ENCODE measurements around the gene PAPPA.

DNA sequence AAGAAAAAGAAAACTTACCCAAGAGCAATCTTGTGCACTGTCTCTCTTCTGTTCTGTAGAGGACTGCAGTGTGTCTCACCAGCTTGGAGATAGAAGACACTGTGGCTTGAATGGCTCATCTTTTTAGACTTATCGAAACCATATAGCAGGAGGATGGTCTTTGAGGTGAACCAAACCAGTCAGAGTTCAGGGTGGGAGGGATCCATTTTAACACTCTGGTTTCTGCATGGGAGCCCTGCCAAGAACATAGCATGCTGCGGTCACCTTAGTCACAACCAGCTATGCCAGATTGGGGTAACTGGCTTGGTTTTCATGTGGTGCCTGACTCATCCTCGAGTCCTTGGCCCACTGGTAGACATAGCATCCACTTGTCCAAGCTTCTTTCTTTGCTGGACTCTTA, 135.1 kb downstream of the PAPPA start:
- TF ChIP-seq, protein P1, sequence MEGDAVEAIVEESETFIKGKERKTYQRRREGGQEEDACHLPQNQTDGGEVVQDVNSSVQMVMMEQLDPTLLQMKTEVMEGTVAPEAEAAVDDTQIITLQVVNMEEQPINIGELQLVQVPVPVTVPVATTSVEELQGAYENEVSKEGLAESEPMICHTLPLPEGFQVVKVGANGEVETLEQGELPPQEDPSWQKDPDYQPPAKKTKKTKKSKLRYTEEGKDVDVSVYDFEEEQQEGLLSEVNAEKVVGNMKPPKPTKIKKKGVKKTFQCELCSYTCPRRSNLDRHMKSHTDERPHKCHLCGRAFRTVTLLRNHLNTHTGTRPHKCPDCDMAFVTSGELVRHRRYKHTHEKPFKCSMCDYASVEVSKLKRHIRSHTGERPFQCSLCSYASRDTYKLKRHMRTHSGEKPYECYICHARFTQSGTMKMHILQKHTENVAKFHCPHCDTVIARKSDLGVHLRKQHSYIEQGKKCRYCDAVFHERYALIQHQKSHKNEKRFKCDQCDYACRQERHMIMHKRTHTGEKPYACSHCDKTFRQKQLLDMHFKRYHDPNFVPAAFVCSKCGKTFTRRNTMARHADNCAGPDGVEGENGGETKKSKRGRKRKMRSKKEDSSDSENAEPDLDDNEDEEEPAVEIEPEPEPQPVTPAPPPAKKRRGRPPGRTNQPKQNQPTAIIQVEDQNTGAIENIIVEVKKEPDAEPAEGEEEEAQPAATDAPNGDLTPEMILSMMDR (tag by site-specific recombination; IDR thresholded peaks at IDR 0.05), result no peak
- no peak for TF ChIP-seq ZBTB49 (tag by site-specific recombination; IDR thresholded peaks at IDR 0.05; ENCODE audit: low read depth)
- no peak for TF ChIP-seq ZNF792 (tag by site-specific recombination; IDR thresholded peaks at IDR 0.05)
- TF ChIP-seq KLF7 (tag by site-specific recombination; IDR thresholded peaks at IDR 0.05; ENCODE audit: borderline replicate concordance), result no peak
- TF ChIP-seq FEZF1 (tag by site-specific recombination; IDR thresholded peaks at IDR 0.05), result no peak
- TF ChIP-seq, protein P2, sequence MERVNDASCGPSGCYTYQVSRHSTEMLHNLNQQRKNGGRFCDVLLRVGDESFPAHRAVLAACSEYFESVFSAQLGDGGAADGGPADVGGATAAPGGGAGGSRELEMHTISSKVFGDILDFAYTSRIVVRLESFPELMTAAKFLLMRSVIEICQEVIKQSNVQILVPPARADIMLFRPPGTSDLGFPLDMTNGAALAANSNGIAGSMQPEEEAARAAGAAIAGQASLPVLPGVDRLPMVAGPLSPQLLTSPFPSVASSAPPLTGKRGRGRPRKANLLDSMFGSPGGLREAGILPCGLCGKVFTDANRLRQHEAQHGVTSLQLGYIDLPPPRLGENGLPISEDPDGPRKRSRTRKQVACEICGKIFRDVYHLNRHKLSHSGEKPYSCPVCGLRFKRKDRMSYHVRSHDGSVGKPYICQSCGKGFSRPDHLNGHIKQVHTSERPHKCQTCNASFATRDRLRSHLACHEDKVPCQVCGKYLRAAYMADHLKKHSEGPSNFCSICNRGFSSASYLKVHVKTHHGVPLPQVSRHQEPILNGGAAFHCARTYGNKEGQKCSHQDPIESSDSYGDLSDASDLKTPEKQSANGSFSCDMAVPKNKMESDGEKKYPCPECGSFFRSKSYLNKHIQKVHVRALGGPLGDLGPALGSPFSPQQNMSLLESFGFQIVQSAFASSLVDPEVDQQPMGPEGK (tag by site-specific recombination; IDR thresholded peaks at IDR 0.05), result no peak
- no peak for TF ChIP-seq ZNF239 (tag by site-specific recombination; IDR thresholded peaks at IDR 0.05)
- TF ChIP-seq REST (tag by site-specific recombination; IDR thresholded peaks at IDR 0.05), result no peak
- no peak for TF ChIP-seq ZBTB20 (tag by site-specific recombination; IDR thresholded peaks at IDR 0.05)
- TF ChIP-seq ZNF561 (tag by site-specific recombination; IDR thresholded peaks at IDR 0.05; ENCODE audit: borderline replicate concordance), result no peak

Measured in HEK293 (cell line).